Ureter (tissue), 1 donor: ENCODE measurements around the gene FERMT3. TPM values are rescaled to one million over a fixed set of nuclear protein-coding genes. Genes with fewer than 3 reads are reported as not detected.

ENCODE experiments used
- DNase-seq: peaks from one replicate; pipeline ENCODE4 v3.0.0-alpha.2; 2020; ENCODE audit warnings: low spot score
- total RNA-seq: library from RNA; stranded (reverse); gene quantifications from one replicate; pipeline ENCODE4 v1.2.4, GENCODE V29; 2023
- donor health status: DM: yes; HTN: yes; CAD: no.

FERMT3 gene
- total RNA-seq, 1 donor from 2014 or later = 15.5 TPM

- DNase-seq = no peak
Observed at GRCh38 chr11:64220798-64221197, 14.3 kb downstream of the FERMT3 start.

GRCh38 chr11:64222651-64223000, 16.1 kb downstream of the FERMT3 start:
- no peak for DNase-seq

GRCh38 chr11:64223001-64223651, 16.6 kb downstream of the FERMT3 start:
- DNase-seq = no peak

- DNase-seq = no peak
Observed at GRCh38 chr11:64224151-64224890, 17.8 kb downstream of the FERMT3 start.

- peak; percentile 45 for DNase-seq
Observed at GRCh38 chr11:64224891-64225607, 18.5 kb downstream of the FERMT3 start.

- DNase-seq = peak; percentile 95
Observed at GRCh38 chr11:64225608-64226506, 19.3 kb downstream of the FERMT3 start, which contains the start of the genes NUDT22 and TRPT1. TSS of gene NUDT22 (plus strand) at chr11:64226274. CDS start at chr11:64226653, 379 bp downstream. TSS of gene TRPT1 (minus strand) at chr11:64226186. CDS start at chr11:64225860, 326 bp downstream.

GRCh38 chr11:64226507-64227051, 20.1 kb downstream of the FERMT3 start:
- DNase-seq = peak; percentile 71

- DNase-seq = peak; percentile 41
Observed at GRCh38 chr11:64227405-64227956, 21.0 kb downstream of the FERMT3 start.

GRCh38 chr11:64229090-64229743, 22.7 kb downstream of the FERMT3 start:
- peak; percentile 43 for DNase-seq

GRCh38 chr11:64229744-64230170, 23.2 kb downstream of the FERMT3 start:
- DNase-seq = peak; percentile 45

GRCh38 chr11:64230171-64230984, 23.9 kb downstream of the FERMT3 start, which contains the start of gene DNAJC4:
TSS of gene DNAJC4 (plus strand) at chr11:64230548. CDS start at chr11:64230855, 307 bp downstream.
- DNase-seq = peak; percentile 94

- DNase-seq = peak; percentile 42
Observed at GRCh38 chr11:64230985-64231365, 24.5 kb downstream of the FERMT3 start.

- no peak for DNase-seq
Observed at GRCh38 chr11:64231546-64231945, 25.0 kb downstream of the FERMT3 start.

- DNase-seq = peak; percentile 48
Observed at GRCh38 chr11:64232182-64232966, 25.9 kb downstream of the FERMT3 start.

- DNase-seq = no peak
Observed at GRCh38 chr11:64232967-64233315, 26.4 kb downstream of the FERMT3 start.

GRCh38 chr11:64233913-64234586, 27.5 kb downstream of the FERMT3 start, which contains the start of gene VEGFB:
TSS of gene VEGFB (plus strand) at chr11:64234584. CDS start at chr11:64234834, 250 bp downstream.
- DNase-seq = peak; percentile 75

- DNase-seq = peak; percentile 59
Observed at GRCh38 chr11:64234647-64235379, 28.3 kb downstream of the FERMT3 start.
